Sigmoid colon (tissue), 7 donors: ENCODE data around the gene TAF6L. TPM values are rescaled to one million over a fixed set of nuclear protein-coding genes. Genes with fewer than 3 reads are reported as not detected.

Experiments
- DNase-seq: peaks from one replicate; pipeline ENCODE4 v3.0.0-alpha.2; 2019
- H3K27ac ChIP-seq, 4 donors: fragments of 200-600 bp; sonication (generic); one replicate each; pipeline ENCODE4 v1.5.1; 2016 to 2019; ENCODE audit warnings: mild to moderate bottlenecking in 1 of 4
- H3K27me3 ChIP-seq, 3 donors: fragments of 200-600 bp; sonication (generic); one replicate each; pipeline ENCODE4 v1.5.1; 2019; ENCODE audit warnings: mild to moderate bottlenecking in 1 of 3
- H3K36me3 ChIP-seq, 4 donors: fragments of 200-600 bp; sonication (generic); one replicate each; pipeline ENCODE4 v1.5.1; 2016 to 2019
- H3K4me1 ChIP-seq, 4 donors: fragments of 200-600 bp; sonication (generic); one replicate each; pipeline ENCODE4 v1.5.1; 2017 to 2019
- H3K4me3 ChIP-seq, 4 donors: fragments of 200-600 bp; sonication (generic); one replicate each; pipeline ENCODE4 v1.5.1; 2017 to 2019; ENCODE audit warnings: mild to moderate bottlenecking in 2 of 4, moderate library complexity in 1 of 4
- H3K9me3 ChIP-seq, 4 donors: fragments of 200-600 bp in 3 of 4; sonication (generic) in 3 of 4; one replicate each; pipeline versions ENCODE4 v1.5.1 to v1.6.1; 2013 to 2019
- EP300 ChIP-seq, 4 donors: sonication (generic); formaldehyde crosslinking; IDR thresholded peaks; one replicate each; pipeline ENCODE4 v1.6.1; 2017; ENCODE audit warnings: antibody characterized with exemption in 4 of 4
- POLR2A ChIP-seq, 2 donors: fragments of 450-650 bp; IDR thresholded peaks; one replicate each; pipeline ENCODE4 v1.6.1; 2016; ENCODE audit warnings: antibody characterized with exemption in 2 of 2, mild to moderate bottlenecking in 2 of 2, moderate library complexity in 2 of 2
- POLR2AphosphoS5 ChIP-seq, 4 donors: sonication (generic); formaldehyde crosslinking; IDR thresholded peaks; one replicate each; pipeline ENCODE4 v1.6.1; 2017; ENCODE audit warnings: antibody characterized with exemption in 4 of 4
- WGBS, 2 donors: extraction: QIAGEN DNeasy Blood & Tissue Kit; methylation state at CpG; one replicate each; pipeline ENCODE4 v1.1.7; 2013; 5-methylcytosine and 5-hydroxymethylcytosine counted together
- intact Hi-C: fragments of 100-400 bp; cut with DNase I; formaldehyde crosslinking; loops from one replicate; pipeline ENCODE4 v1.15.1; 2023
- polyA plus RNA-seq, 3 donors: library from polyadenylated mRNA; stranded (reverse); fragments of 200-250 nt; gene quantifications; one replicate each; pipeline ENCODE4 v1.2.3, GENCODE V29; 2013
- total RNA-seq, 4 donors: library from RNA; depleted of rRNA; stranded (reverse); fragments of >200 nt; gene quantifications; one replicate each; pipeline ENCODE4 v1.1.0, GENCODE V29; 2016
- TF ChIP-seq, protein P1 (sequence below), 4 experiments: fragments of 450-650 bp in 3 of 4; fragments of 200-600 bp in 1 of 4; IDR thresholded peaks; one replicate each; pipeline ENCODE4 v1.5.1; 2016 to 2019; ENCODE audit warnings: antibody characterized with exemption in 4 of 4, mild to moderate bottlenecking in 3 of 4, moderate library complexity in 2 of 4
- donor health status: healthy with polysubstance abuse.
- donor health status: Bipolar disorder and iron deficiency.
- donor health status: healthy.

Gene TAF6L, protein sequence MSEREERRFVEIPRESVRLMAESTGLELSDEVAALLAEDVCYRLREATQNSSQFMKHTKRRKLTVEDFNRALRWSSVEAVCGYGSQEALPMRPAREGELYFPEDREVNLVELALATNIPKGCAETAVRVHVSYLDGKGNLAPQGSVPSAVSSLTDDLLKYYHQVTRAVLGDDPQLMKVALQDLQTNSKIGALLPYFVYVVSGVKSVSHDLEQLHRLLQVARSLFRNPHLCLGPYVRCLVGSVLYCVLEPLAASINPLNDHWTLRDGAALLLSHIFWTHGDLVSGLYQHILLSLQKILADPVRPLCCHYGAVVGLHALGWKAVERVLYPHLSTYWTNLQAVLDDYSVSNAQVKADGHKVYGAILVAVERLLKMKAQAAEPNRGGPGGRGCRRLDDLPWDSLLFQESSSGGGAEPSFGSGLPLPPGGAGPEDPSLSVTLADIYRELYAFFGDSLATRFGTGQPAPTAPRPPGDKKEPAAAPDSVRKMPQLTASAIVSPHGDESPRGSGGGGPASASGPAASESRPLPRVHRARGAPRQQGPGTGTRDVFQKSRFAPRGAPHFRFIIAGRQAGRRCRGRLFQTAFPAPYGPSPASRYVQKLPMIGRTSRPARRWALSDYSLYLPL
- total RNA-seq (10 to 100 TPM; 13.2 to 20.1 (median 16.7) TPM), polyA plus RNA-seq (10 to 100 TPM in 1 of 3 donors, 1 to 10 TPM in 2; 3.0 to 20.7 (median 9.0) TPM)

DNA sequence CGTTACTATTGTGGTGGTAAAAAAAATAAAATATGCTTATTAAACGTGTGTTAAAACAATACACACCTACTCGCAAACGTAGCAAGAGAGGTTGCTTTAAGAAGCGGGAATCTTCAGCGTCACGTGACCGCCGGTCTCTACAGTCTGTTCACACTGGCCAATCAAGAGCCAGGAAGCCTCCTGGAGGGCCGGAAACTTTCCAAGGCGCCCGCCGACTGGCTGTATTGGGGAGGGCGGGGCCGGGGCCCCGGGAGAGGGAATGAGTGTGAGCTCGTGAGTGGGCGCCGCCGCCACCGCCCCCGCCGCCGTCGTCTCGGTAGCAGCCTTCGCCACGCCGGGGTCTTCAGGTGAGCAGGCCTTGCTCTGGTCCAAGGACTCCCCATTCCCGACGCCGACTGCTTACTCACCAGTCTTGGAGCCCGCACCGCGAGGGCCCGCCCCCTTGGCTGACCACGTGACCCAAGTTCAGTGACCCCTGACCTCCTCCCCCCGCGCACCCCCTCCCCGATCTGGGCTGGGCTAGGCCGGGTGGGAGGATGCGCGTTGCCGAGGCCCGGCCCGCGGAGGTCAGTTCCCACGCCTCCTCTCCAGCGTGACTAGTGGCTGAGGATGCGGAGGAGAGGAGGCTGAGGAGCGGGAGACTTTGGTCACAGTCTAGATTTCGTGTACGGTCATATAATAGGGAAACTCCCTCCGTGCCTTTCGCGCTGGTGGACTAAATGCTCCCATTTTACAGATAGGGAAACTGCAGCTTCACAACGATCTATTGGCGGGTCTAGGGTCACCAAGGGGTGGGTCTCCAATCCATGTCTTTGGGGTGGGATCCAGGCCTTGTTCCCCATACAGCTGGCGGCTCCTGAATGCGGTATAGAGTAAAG, at the start of gene TAF6L:
Gene TAF6L, plus strand, starts transcription at position 253 of the 878 bp plus-strand sequence. CDS start 4,388 bp downstream, outside the sequence.
- Histone ChIP-seq H3K36me3 (peaks cover 6 to 28% (median 16%) of the 10 kb centered on the region in 4 donors), H3K4me1 (peaks cover 0 to 28% (median 22%) of the 10 kb centered on the region in 4 donors), H3K9me3 (no peaks in the 10 kb centered on the region), H3K27ac (peak within 1 kb of the TSS; percentile 91 to 96 (median 94)), H3K4me3 (peak within 1 kb of the TSS; percentile 62 to 73 (median 68)), H3K27me3 (no peaks in the 10 kb centered on the region)
- peak; percentile 63 to 81 (median 71) for TF ChIP-seq POLR2AphosphoS5 (IDR thresholded peaks at IDR 0.05)
- TF ChIP-seq, protein P1, sequence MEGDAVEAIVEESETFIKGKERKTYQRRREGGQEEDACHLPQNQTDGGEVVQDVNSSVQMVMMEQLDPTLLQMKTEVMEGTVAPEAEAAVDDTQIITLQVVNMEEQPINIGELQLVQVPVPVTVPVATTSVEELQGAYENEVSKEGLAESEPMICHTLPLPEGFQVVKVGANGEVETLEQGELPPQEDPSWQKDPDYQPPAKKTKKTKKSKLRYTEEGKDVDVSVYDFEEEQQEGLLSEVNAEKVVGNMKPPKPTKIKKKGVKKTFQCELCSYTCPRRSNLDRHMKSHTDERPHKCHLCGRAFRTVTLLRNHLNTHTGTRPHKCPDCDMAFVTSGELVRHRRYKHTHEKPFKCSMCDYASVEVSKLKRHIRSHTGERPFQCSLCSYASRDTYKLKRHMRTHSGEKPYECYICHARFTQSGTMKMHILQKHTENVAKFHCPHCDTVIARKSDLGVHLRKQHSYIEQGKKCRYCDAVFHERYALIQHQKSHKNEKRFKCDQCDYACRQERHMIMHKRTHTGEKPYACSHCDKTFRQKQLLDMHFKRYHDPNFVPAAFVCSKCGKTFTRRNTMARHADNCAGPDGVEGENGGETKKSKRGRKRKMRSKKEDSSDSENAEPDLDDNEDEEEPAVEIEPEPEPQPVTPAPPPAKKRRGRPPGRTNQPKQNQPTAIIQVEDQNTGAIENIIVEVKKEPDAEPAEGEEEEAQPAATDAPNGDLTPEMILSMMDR (IDR thresholded peaks at IDR 0.05), result no peak
- peak in 1 of 4 donors; percentile 10 for TF ChIP-seq EP300 (IDR thresholded peaks at IDR 0.05)
- peak; percentile 31 to 42 for TF ChIP-seq POLR2A (IDR thresholded peaks at IDR 0.05)
- peak; percentile 100 for DNase-seq
- intact Hi-C loops, result loop anchor here (1.0 to 5.0 kb wide), 2 partner anchors 15 to 44 kb away; partner anchors contain the start of genes HNRNPUL2 and TTC9C
- 2 to 3% methylated on average over 60 of the region's 60 CpGs for WGBS, 2 donors

DNA sequence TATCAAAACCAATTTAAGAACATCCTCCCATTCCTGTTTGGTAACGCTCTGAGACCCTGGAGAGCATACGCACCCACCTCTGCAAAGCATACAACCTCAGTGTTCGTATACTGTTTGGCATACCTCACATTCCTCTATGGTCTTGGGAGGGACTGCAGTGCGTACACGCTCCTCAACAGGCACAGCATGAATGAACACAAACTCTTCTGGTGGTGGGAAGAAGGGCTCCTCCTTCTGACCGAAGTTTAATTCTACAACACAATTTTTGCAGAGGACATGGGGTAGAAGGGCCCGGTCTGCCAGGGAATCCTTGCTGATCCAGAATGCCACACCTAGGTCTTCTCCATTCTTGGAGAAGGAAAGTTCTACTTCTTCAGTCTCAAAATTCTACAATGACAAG, 49.2 kb upstream of the TAF6L start:
- H3K27ac ChIP-seq, result no peak overlapping the region
- no peaks in the 10 kb centered on the region for H3K9me3 ChIP-seq
- 75 to 83% methylated on average over 7 of the region's 7 CpGs for WGBS, 2 donors
- intact Hi-C loops, result no loop called here
- peaks cover 59 to 73% (median 67%) of the 10 kb centered on the region in 4 donors for H3K36me3 ChIP-seq
- no peak overlapping the region for H3K4me3 ChIP-seq
- H3K27me3 ChIP-seq, result no peaks in the 10 kb centered on the region
- peaks cover 0 to 38% (median 31%) of the 10 kb centered on the region in 4 donors for H3K4me1 ChIP-seq
- no peak for TF ChIP-seq EP300 (IDR thresholded peaks at IDR 0.05)
- TF ChIP-seq, protein P1 (IDR thresholded peaks at IDR 0.05), result no peak
- no peak for TF ChIP-seq POLR2A (IDR thresholded peaks at IDR 0.05)
- no peak for TF ChIP-seq POLR2AphosphoS5 (IDR thresholded peaks at IDR 0.05)
- peak; percentile 20 for DNase-seq

DNA sequence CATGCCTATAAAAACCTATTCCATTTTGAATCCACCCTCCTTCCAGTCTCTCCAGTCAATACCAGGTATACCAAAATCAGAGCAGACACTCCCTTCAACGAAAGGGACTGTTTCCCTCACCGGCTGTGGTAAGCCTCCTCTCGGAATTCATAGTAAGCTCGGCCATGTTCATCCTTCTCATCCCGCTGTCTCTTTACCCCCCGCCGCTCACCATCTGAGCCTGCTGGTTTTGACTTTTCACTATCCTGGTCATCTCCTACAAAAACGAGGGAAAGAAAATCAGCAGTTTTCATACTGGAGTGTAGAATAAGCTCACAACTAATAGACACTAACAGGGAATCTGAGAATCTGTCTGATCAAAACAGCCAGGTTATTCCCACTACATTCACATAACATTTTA, 47.0 kb upstream of the TAF6L start:
- no peaks in the 10 kb centered on the region for H3K27me3 ChIP-seq
- no peaks in the 10 kb centered on the region for H3K9me3 ChIP-seq
- peaks cover 0 to 39% (median 33%) of the 10 kb centered on the region in 4 donors for H3K4me1 ChIP-seq
- WGBS, 2 donors, result 39 to 64% methylated on average over 8 of the region's 8 CpGs
- peak overlapping the region in 2 of 4 donors; percentile 97 to 98 for H3K4me3 ChIP-seq
- TF ChIP-seq, protein P1 (IDR thresholded peaks at IDR 0.05), result no peak
- no peak for TF ChIP-seq EP300 (IDR thresholded peaks at IDR 0.05)
- TF ChIP-seq POLR2A (IDR thresholded peaks at IDR 0.05), result no peak
- TF ChIP-seq POLR2AphosphoS5 (IDR thresholded peaks at IDR 0.05), result no peak
- DNase-seq, result peak; percentile 22
- peak overlapping the region in 3 of 4 donors; percentile 96 to 97 (median 97) for H3K27ac ChIP-seq
- intact Hi-C loops, result no loop called here
- H3K36me3 ChIP-seq, result peaks cover 40 to 52% (median 47%) of the 10 kb centered on the region in 4 donors

DNA sequence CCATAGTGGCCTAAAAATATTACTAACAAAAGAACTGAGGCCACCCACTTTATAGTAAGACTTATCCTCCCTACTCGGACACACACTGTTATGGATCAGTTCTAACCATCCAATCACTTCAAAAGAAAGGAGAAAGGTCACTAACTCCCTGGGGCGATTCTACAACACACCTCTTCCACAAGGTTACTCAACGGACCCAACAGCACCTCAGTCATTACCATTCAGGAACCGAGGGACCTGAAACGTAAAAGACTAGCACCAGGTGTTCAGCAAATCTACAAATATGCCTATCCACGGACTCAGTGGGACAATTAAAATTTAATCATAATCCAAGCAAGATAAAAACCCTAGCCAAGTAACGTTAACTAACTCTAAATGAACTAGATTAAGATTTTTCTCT, 45.5 kb upstream of the TAF6L start:
- Histone ChIP-seq H3K36me3 (peaks cover 29 to 37% (median 33%) of the 10 kb centered on the region in 4 donors), H3K9me3 (no peaks in the 10 kb centered on the region), H3K4me3 (peak overlapping the region; percentile 84 to 98 (median 94)), H3K4me1 (peaks cover 0 to 54% (median 48%) of the 10 kb centered on the region in 4 donors), H3K27ac (peak overlapping the region; percentile 96 to 97 (median 96)), H3K27me3 (no peaks in the 10 kb centered on the region)
- intact Hi-C loops, result loop anchor here (5.0 kb wide), 3 partner anchors 47 to 107 kb away; partner anchors contain the start of genes B3GAT3, STX5, TAF6L and TEX54
- TF ChIP-seq POLR2A (IDR thresholded peaks at IDR 0.05), result no peak
- no peak for TF ChIP-seq POLR2AphosphoS5 (IDR thresholded peaks at IDR 0.05)
- TF ChIP-seq, protein P1 (IDR thresholded peaks at IDR 0.05), result no peak
- DNase-seq, result no peak
- 0 to 2% methylated on average over 7 of the region's 7 CpGs for WGBS, 2 donors
